Measurements from ENCODE around the gene SSU72.

DNA sequence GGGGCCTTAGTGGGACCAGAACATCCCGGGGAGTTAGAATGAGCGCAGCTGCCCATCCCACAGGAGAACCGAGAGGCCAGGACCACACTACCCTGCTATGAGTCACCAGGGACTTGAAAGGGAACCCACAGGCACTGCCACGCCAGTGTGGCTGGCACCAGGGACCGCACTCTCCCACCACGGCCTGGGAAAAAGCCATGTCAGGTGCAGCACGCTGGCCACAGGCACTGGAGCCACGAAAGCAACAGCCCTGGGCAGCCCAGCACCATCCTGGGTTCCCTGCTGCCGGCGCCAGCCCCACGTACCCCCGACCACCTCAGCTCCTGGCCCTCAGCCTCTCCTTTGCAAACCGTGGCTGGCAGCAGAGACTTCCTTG, 20.1 kb downstream of the SSU72 start:
- TF ChIP-seq TAF1 (IDR thresholded peaks at IDR 0.05; ENCODE audit: low read depth): no peak
- no peak for TF ChIP-seq POLR2AphosphoS5 (IDR thresholded peaks at IDR 0.05)

Data from neural cell (in vitro differentiated cells).